HG02678 (cell line): ENCODE measurements around the gene TDRD12.

Source experiments
- ATAC-seq: cut with Tn5 transposase; IDR thresholded peaks from one replicate; pipeline ENCODE4 v1.9.1; 2021; ENCODE audit warnings: mild to moderate bottlenecking, moderate library complexity; ENCODE audit not compliant: unreplicated experiment

TDRD12 gene, protein sequence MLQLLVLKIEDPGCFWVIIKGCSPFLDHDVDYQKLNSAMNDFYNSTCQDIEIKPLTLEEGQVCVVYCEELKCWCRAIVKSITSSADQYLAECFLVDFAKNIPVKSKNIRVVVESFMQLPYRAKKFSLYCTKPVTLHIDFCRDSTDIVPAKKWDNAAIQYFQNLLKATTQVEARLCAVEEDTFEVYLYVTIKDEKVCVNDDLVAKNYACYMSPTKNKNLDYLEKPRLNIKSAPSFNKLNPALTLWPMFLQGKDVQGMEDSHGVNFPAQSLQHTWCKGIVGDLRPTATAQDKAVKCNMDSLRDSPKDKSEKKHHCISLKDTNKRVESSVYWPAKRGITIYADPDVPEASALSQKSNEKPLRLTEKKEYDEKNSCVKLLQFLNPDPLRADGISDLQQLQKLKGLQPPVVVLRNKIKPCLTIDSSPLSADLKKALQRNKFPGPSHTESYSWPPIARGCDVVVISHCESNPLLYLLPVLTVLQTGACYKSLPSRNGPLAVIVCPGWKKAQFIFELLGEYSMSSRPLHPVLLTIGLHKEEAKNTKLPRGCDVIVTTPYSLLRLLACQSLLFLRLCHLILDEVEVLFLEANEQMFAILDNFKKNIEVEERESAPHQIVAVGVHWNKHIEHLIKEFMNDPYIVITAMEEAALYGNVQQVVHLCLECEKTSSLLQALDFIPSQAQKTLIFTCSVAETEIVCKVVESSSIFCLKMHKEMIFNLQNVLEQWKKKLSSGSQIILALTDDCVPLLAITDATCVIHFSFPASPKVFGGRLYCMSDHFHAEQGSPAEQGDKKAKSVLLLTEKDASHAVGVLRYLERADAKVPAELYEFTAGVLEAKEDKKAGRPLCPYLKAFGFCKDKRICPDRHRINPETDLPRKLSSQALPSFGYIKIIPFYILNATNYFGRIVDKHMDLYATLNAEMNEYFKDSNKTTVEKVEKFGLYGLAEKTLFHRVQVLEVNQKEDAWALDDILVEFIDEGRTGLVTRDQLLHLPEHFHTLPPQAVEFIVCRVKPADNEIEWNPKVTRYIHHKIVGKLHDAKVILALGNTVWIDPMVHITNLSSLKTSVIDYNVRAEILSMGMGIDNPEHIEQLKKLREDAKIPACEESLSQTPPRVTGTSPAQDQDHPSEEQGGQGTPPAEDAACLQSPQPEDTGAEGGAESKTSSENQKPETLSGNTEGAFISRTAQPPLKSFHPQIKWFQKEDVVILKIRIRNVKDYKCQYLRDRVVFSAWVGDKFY (N-terminal part only)

DNA sequence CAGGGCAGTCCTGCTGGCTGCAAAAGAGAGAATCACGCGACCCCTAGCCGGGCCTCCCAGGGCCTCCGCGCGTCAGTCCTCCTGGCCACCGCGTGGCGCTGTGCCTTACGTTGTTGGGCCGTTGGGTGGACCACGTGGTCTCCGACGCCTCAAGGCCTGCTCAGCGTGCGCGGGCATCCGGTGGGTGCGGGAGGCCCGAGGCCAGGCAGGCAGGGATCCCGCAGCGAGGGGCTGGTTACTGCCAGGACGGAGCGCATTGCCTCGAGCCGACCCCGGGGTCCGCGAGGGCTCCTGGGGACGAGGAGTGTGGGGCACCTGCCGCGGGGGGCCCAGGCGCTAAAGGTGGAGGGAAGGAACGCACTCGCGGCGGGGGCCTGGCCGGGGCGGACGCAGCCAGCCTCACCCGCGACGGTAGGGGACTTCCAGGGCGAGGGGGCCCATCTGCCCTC lies at the start of gene TDRD12:
TSS of gene TDRD12 (plus strand) at position 157 of the 449 bp plus-strand sequence. CDS start 306 bp downstream, outside the sequence.
- ATAC-seq = no peak

DNA sequence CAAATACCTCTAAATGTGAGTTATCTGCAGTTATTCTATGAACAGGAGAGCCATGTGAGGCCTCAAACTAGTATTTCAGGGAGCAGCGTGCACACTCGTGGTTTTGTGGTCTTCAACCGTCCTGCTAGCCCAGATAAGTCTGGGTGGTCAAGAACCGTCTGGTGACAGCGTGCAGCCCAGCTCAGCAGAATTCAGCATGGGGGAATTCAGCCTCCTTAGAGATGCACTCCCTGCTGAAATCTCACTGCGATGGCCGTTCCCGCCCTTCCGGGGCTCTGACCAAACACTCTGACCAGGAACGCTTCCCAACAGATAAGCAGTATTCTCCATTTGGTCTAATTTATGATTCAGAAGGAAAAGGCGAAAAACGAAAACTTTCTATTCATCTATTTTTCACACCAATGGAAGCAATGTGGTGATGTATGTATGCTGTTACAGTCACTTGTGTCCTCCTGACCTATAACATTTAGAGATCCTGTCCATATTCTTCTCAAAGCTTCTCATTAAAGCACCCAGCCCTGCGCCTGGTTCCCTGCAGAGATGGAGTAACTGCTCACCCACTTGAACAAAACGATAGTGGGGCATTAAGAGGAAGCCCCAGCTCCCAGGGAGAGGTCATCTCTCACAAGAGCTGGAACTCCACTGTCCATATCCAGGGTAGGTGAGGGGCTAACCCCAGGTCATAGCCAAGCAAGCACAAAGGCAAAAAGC lies 47.5 kb upstream of the TDRD12 start:
- ATAC-seq = no peak

DNA sequence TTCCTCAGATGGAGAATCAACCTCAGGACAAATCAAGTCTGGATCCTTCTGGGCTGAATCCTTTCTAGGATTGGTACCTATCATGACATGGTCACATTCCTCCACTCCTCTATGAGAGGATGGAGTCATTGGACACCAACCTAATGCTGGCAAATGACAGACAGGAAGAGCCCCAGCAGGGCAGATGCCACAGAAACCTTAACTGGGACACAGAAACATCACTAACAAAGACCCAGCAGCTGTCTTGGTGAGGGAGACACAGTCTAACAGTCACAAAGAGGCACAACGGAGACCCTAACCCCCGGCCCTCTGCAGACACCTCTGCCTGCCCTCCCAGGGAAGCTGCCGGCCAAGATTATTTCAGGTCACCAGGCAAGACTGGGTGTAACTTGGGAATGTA lies 46.7 kb upstream of the TDRD12 start:
- no peak for ATAC-seq

- no peak for ATAC-seq
Observed at GRCh38 chr19:32673573-32673972, 46.0 kb upstream of the TDRD12 start.

- no peak for ATAC-seq
Observed at GRCh38 chr19:32674153-32674930, 45.2 kb upstream of the TDRD12 start.

DNA sequence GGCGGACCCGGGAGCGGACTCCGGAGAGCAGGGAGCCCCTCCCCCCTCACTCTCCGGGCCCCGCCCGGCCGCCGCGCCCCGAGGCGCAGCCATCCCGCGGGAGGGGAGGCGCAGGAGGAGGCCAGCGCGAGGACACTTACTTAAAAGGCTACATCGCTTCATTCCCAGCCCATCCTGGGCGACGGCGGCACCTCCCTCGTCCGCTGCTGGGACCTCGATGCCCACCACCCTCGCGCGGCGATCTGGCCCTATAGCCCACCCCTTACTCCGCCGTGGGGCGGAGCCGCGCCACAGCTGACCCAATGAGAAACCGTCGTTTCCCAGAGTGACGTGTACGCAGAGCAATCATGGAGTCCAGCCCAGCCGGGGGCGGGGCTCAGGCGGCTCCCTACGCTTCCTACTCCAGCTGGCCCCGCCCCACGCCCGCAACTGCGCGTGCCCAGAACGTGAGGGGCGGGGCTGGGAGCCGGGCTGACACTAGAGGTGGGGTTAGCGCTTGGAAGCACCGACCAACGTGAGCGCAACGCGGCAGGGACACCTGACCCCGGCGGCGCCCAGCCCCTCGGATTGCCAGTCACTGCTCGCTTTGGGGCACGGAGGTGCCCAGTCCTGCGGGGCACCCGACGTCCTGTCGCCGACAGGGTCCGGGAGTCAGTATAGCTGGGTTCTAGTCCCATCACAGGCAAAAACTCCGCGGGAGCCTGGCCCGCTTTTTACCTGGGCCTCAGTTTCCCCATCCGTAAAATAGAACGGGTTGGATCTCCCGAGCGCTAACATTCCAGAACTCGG lies 44.4 kb upstream of the TDRD12 start, which contains the start of gene ANKRD27:
TSS of gene ANKRD27 (minus strand) at position 250 of the 789 bp plus-strand sequence. CDS start 16,165 bp downstream, outside the sequence.
- ATAC-seq = peak; percentile 97

GRCh38 chr19:32675720-32676185 lies 43.8 kb upstream of the TDRD12 start, which contains the start of gene RGS9BP:
Gene RGS9BP, plus strand, starts transcription at chr19:32675848. Its CDS starts 416 bp downstream, at chr19:32676264.
- no peak for ATAC-seq

GRCh38 chr19:32676186-32676894 lies 43.2 kb upstream of the TDRD12 start:
- ATAC-seq = no peak

- no peak for ATAC-seq
Observed at GRCh38 chr19:32676895-32677359, 42.6 kb upstream of the TDRD12 start.

- no peak for ATAC-seq
Observed at GRCh38 chr19:32677657-32678056, 41.9 kb upstream of the TDRD12 start.

DNA sequence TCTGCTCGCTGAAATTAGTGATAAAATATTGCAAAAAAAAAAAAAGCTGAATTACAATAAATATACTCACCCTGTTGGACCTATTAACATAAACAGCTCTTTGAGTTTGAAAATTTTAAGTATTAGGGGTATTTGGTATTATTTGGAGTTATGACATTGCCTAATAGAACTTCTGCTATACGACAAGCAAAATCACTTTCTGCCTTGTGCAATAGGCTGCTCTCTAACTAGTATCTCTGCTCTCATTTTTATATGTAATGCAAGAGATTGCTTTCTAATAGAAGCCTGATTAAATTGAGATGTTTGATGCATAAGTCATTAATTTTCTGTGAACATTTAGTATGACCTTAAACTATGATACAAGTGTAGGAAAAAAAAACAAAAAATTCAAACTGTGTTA lies 38.6 kb upstream of the TDRD12 start:
- ATAC-seq = no peak

DNA sequence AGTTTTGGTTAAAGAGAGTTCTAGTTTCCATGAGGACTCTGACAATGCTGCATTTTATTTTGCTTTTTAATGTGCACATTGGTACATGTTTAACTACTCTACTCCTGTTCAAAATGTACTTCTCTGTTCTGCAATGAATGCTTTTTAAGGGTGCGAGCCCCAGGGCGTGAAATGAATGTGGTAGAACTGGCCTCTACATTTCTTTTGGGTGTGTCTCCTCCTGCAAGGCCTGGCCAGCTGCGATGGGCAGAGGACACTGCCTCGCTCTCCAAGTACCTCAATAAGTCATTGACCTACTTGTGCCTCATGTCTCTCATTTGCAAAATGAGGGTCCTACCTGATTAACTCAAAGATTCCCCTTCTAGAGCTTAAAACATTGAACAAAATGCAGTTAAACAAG lies 37.2 kb upstream of the TDRD12 start:
- no peak for ATAC-seq

GRCh38 chr19:32686847-32687475 lies 32.6 kb upstream of the TDRD12 start:
- no peak for ATAC-seq

GRCh38 chr19:32687681-32688080 lies 31.9 kb upstream of the TDRD12 start:
- no peak for ATAC-seq

DNA sequence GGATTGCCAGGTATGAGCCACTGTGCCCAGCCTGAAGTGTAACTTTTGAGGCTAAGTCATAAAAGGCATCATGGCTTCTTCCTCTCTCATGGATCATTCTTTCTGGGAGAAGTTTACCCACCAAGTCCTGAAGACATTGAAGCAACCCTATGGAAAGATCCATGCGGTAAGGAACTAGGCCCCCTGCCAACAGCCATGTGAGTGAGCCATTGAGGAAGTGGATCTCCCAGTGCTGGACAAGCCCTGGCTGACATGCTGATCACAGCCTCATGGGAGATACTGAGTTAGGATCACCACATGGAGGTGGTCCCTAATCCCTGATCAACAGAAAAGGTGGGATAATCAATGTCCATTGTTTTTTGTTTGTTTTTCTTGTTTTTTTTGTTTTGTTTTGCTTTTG lies 31.3 kb upstream of the TDRD12 start:
- no peak for ATAC-seq

- peak; percentile 89 for ATAC-seq
Observed at GRCh38 chr19:32691291-32691951, 28.1 kb upstream of the TDRD12 start, which contains the start of gene NUDT19. Gene NUDT19, plus strand, starts transcription at chr19:32691821. Its CDS starts 140 bp downstream, at chr19:32691961.
